LNCaP clone FGC (cell line): ENCODE results near the gene DNAJC1.
"Not testable (repeated sequence)": the region's sequence is repeated elsewhere in the genome, so short reads cannot be mapped to it uniquely, and the experiment has no call there.

ENCODE experiments used
- DNase-seq: peaks from one replicate; pipeline ENCODE4 v3.0.0-alpha.2; 2011; ENCODE audit warnings: low read depth
- H3K4me3 ChIP-seq: 2 replicates; pipeline ENCODE4 v1.5.1; 2011; ENCODE audit warnings: mild to moderate bottlenecking, low read depth, low read length, control low read depth
- CTCF ChIP-seq: IDR thresholded peaks from 2 replicates; pipeline ENCODE4 v1.5.1; 2012; ENCODE audit warnings: mild to moderate bottlenecking; ENCODE audit not compliant: control insufficient read depth, insufficient read depth; ENCODE audit errors: extremely low read depth

The DNAJC1 gene

GRCh38 chr10:22034333-22034732, 30.8 kb upstream of the DNAJC1 start:
- no peak for DNase-seq
- no peak overlapping the region for H3K4me3 ChIP-seq
- no peak for TF ChIP-seq CTCF

GRCh38 chr10:22032268-22032667, 28.7 kb upstream of the DNAJC1 start:
- not testable (repeated sequence) for DNase-seq, H3K4me3 ChIP-seq

GRCh38 chr10:22030421-22030820, 26.9 kb upstream of the DNAJC1 start:
- no peak for TF ChIP-seq CTCF
- H3K4me3 ChIP-seq = no peak overlapping the region
- DNase-seq = no peak

- no peak overlapping the region for H3K4me3 ChIP-seq
- TF ChIP-seq CTCF = no peak
- no peak for DNase-seq
Measured at GRCh38 chr10:22029445-22030236, 26.1 kb upstream of the DNAJC1 start.

- DNase-seq = no peak
- no peak for TF ChIP-seq CTCF
- H3K4me3 ChIP-seq = no peak overlapping the region
Measured at GRCh38 chr10:22027364-22028238, 24.1 kb upstream of the DNAJC1 start.

GRCh38 chr10:22026287-22026686, 22.8 kb upstream of the DNAJC1 start:
- no peak overlapping the region for H3K4me3 ChIP-seq
- TF ChIP-seq CTCF = no peak
- no peak for DNase-seq

GRCh38 chr10:22023508-22023907, 20.0 kb upstream of the DNAJC1 start:
- no peak for DNase-seq
- no peak for TF ChIP-seq CTCF
- no peak overlapping the region for H3K4me3 ChIP-seq
